GM12878 (cell line): Measurements from ENCODE around the gene LATS2. TPM values are rescaled to one million over a fixed set of nuclear protein-coding genes. Genes with fewer than 3 reads are reported as not detected.

ENCODE experiments used
- ATAC-seq: fragments of 200-7000 bp; cut with Tn5 transposase; 3 replicates; pipeline ENCODE4 v1.9.1; 2020; ENCODE audit warnings: mild to moderate bottlenecking, moderate library complexity
- BruUV-seq: library from RNA; stranded (reverse); fragments of 400-500 nt; replicated peaks from 2 replicates; lab custom pipeline; 2021; lab: Mats Ljungman, UMichigan
- CTCF ChIA-PET: fragments of 300-600 bp; sonication (Branson Sonifier 250); formaldehyde crosslinking; extraction: SDS; loops from one replicate; lab custom pipeline; 2021; ENCODE audit warnings: inconsistent platforms; lab: Yijun Ruan, JAX
- POLR2A ChIA-PET: fragments of 350-600 bp; formaldehyde crosslinking; extraction: SDS; loops from one replicate; lab custom pipeline; 2021; ENCODE audit warnings: inconsistent platforms; lab: Charles Lee
- RAD21 ChIA-PET: fragments of 300-600 bp; sonication (Branson Sonifier 250); formaldehyde crosslinking; loops from one replicate; lab custom pipeline; 2023; ENCODE audit warnings: antibody characterized with exemption; ENCODE audit not compliant: unreplicated experiment; lab: Charles Lee
- SMC1A ChIA-PET: fragments of 300-600 bp; sonication (Branson Sonifier 250); formaldehyde crosslinking; loops from one replicate; lab custom pipeline; 2023; ENCODE audit not compliant: unreplicated experiment, uncharacterized antibody; lab: Charles Lee
- DNase-seq: peaks from one replicate; pipeline ENCODE4 v3.0.0-alpha.2; 2011; ENCODE audit warnings: low read depth, low spot score
- FAIRE-seq: peaks from 3 replicates; lab custom pipeline; 2011; peaks lifted over from hg19 to GRCh38; lab: Jason Lieb, UNC
- H2AFZ ChIP-seq: 2 replicates; pipeline ENCODE4 v1.6.0; 2011; ENCODE audit warnings: low read depth, low read length, control low read depth; ENCODE audit not compliant: control insufficient read depth
- H3K27ac ChIP-seq: 2 replicates; pipeline ENCODE4 v1.5.1; 2011; ENCODE audit warnings: control low read depth; ENCODE audit not compliant: control insufficient read depth, insufficient read depth
- H3K27me3 ChIP-seq, 2 experiments: replicated peaks in 1 of 2; 2 replicates each; pipeline versions ENCODE4 v1.6.0 to v1.6.1; 2011; ENCODE audit warnings: low read length in 1 of 2; ENCODE audit not compliant: control insufficient read depth in 2 of 2, insufficient read depth in 2 of 2
- H3K36me3 ChIP-seq, 2 experiments: 2 replicates each; pipeline ENCODE4 v1.5.1; 2011; ENCODE audit warnings: low read length in 1 of 2; ENCODE audit not compliant: control insufficient read depth in 2 of 2, insufficient read depth in 2 of 2
- H3K4me1 ChIP-seq: 2 replicates; pipeline ENCODE4 v1.6.1; 2011; ENCODE audit warnings: mild to moderate bottlenecking, low read length, moderate library complexity, mixed read lengths; ENCODE audit not compliant: control insufficient read depth, insufficient read depth
- H3K4me2 ChIP-seq: 2 replicates; pipeline ENCODE4 v1.6.0; 2011; ENCODE audit warnings: control low read depth; ENCODE audit not compliant: control insufficient read depth, insufficient read depth
- H3K4me3 ChIP-seq: fragments of 200-600 bp; sonication (generic); 2 replicates; pipeline ENCODE4 v1.5.1; 2016
- H3K79me2 ChIP-seq: 2 replicates; pipeline ENCODE4 v1.6.0; 2011; ENCODE audit warnings: low read length; ENCODE audit not compliant: control insufficient read depth, insufficient read depth
- H3K9ac ChIP-seq: 2 replicates; pipeline ENCODE4 v1.8.0; 2011; ENCODE audit warnings: low read length, control low read depth, mixed read lengths; ENCODE audit not compliant: control insufficient read depth, insufficient read depth
- H3K9me3 ChIP-seq: replicated peaks from 3 replicates; pipeline ENCODE4 v1.5.1; 2011; ENCODE audit warnings: mild to moderate bottlenecking, low read length; ENCODE audit not compliant: control insufficient read depth, insufficient read depth
- H4K20me1 ChIP-seq: 2 replicates; pipeline ENCODE4 v1.6.0; 2011; ENCODE audit not compliant: control insufficient read depth, insufficient read depth
- CBX3 ChIP-seq: fragments of 200-600 bp; sonication (generic); IDR thresholded peaks from 2 replicates; pipeline ENCODE4 v1.6.1; 2016; ENCODE audit warnings: low read depth, borderline replicate concordance
- EGR1 ChIP-seq, 2 experiments: IDR thresholded peaks; 1 replicate in 1 of 2; 2 replicates in 1 of 2; pipeline ENCODE4 v1.6.1; 2011 to 2012; ENCODE audit warnings: low read depth in 2 of 2, low read length in 2 of 2, borderline replicate concordance in 1 of 2, mild to moderate bottlenecking in 1 of 2, moderate library complexity in 1 of 2
- GATAD2B ChIP-seq: fragments of 450-650 bp; conservative IDR thresholded peaks from 2 replicates; pipeline ENCODE4 v1.6.1; 2017; ENCODE audit warnings: low read depth, mild to moderate bottlenecking, moderate library complexity
- KDM1A ChIP-seq: fragments of 200-600 bp; sonication (generic); IDR thresholded peaks from 2 replicates; pipeline ENCODE4 v1.6.1; 2016; ENCODE audit warnings: borderline replicate concordance
- MEF2B ChIP-seq: fragments of 450-650 bp; IDR thresholded peaks from 2 replicates; pipeline ENCODE4 v1.6.1; 2018; ENCODE audit warnings: mild to moderate bottlenecking, moderate library complexity; ENCODE audit not compliant: partially characterized antibody, poor library complexity, severe bottlenecking
- PAX5 ChIP-seq: IDR thresholded peaks from 2 replicates; pipeline ENCODE4 v1.6.1; 2011; ENCODE audit warnings: low read depth, low read length, borderline replicate concordance
- RB1 ChIP-seq: fragments of 450-650 bp; formaldehyde crosslinking; IDR thresholded peaks from 2 replicates; pipeline ENCODE4 v1.6.1; 2017; ENCODE audit warnings: mild to moderate bottlenecking, borderline replicate concordance
- RCOR1 ChIP-seq: conservative IDR thresholded peaks from 2 replicates; pipeline ENCODE4 v1.6.1; 2012; ENCODE audit warnings: low read depth, low read length, improper control_type of control experiment
- SREBF1 ChIP-seq: IDR thresholded peaks from 2 replicates; pipeline ENCODE4 v1.6.1; 2012; ENCODE audit warnings: mild to moderate bottlenecking, low read length
- WGBS: methylation state at CpG from one replicate; pipeline ENCODE4 v1.1.6; 2016; ENCODE audit warnings: low lambda C conversion rate; ENCODE audit not compliant: insufficient replicate concordance, insufficient coverage; ENCODE audit errors: missing lambda C conversion rate; 5-methylcytosine and 5-hydroxymethylcytosine counted together
- in situ Hi-C: fragments of 300-500 bp; cut with MboI; formaldehyde crosslinking; loops from 9 replicates; pipeline ENCODE4 v1.14.3; 2018; ENCODE audit warnings: mixed read lengths
- intact Hi-C: fragments of 100-400 bp; cut with micrococcal nuclease; formaldehyde crosslinking; loops from one replicate; pipeline ENCODE4 v1.14.2; 2022; ENCODE audit not compliant: unreplicated experiment
- polyA plus RNA-seq, 11 experiments: library from polyadenylated mRNA; depleted of rRNA in 4 of 11; unstranded in 6 of 11; stranded (reverse) in 5 of 11; fragments of >200 nt; fragmentation: Nextera tagmentation in 4 of 11; fragmentation: Illumina TruSeq in 1 of 11; extraction: Ambion mirVana in 4 of 11; extraction: Trizol in 1 of 11; gene quantifications; 1 replicate in 1 of 11; 2 replicates in 10 of 11; pipeline versions ENCODE4 v1.2.1 to v1.2.3, GENCODE V29; 2011 to 2016; ENCODE audit warnings: inconsistent platforms in 2 of 11, missing spikeins in 2 of 11, low read depth in 1 of 11
- total RNA-seq, 4 experiments: library from RNA; depleted of rRNA in 3 of 4; stranded (reverse); fragments of >200 nt in 3 of 4; fragmentation: Illumina TruSeq in 1 of 4; extraction: Trizol in 1 of 4; gene quantifications; 2 replicates each; pipeline versions ENCODE4 v1.2.1 to v1.2.3, GENCODE V29; 2013 to 2021
- TF ChIP-seq, protein P1 (sequence below): IDR thresholded peaks from 2 replicates; pipeline ENCODE4 v1.6.1; 2012; ENCODE audit warnings: low read depth, low read length, improper control_type of control experiment
- TF ChIP-seq, protein P2 (sequence below): IDR thresholded peaks from 2 replicates; pipeline ENCODE4 v1.6.1; 2012; ENCODE audit warnings: low read length, inconsistent platforms

Gene LATS2
- total and polyA plus RNA-seq, 10 of the 15 experiments (the other 5 are each of a cell fraction or from before 2014, with no cell fraction given), result 0.90 to 7.8 (median 2.0) TPM

DNA sequence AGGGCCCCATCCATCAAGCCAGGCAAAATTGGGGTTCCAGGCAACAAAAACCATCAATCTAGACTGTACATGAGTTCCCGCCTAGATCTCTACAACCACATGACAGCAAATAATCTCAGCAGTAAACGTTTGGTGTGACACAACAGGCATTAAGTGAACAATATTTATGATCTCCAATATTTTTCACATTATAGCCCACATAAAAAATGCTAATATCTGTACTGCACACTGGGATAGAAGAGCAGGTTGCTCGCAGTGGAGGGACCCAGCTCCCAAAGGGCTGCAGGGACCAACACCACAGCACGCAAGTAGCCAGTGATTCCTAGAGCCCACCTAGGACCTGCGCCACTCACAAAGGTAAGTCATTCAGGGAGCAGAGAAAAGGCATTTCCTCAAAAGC, 25.9 kb downstream of the LATS2 start:
- ATAC-seq (no peak), FAIRE-seq (no peak), DNase-seq (no peak)
- RAD21 ChIA-PET, result interaction anchor here (1.5 kb wide), 1 partner anchor 23 kb away, joined by 3 read pairs; no protein-coding TSS in a partner anchor
- POLR2A ChIA-PET, result no interaction called here
- H3K9me3 ChIP-seq, result no peaks in the 10 kb centered on the region
- intact Hi-C loops, result no loop called here
- in situ Hi-C loops, result no loop called here
- no peak overlapping the region for H3K4me2 ChIP-seq
- H3K27ac ChIP-seq, result no peak overlapping the region
- H3K4me3 ChIP-seq, result no peak overlapping the region
- H3K4me1 ChIP-seq, result peaks cover 16% of the 10 kb centered on the region
- 59% methylated on average over 5 of the region's 5 CpGs for WGBS
- H3K9ac ChIP-seq, result no peak overlapping the region
- no peaks in the 10 kb centered on the region for H3K27me3 ChIP-seq
- no peak overlapping the region for H2AFZ ChIP-seq
- CTCF ChIA-PET, result interaction anchor here (1.0 kb wide), 1 partner anchor 15 kb away, joined by 4 read pairs; no protein-coding TSS in a partner anchor
- no peaks in the 10 kb centered on the region for H3K36me3 ChIP-seq
- SMC1A ChIA-PET, result interaction anchor here (1.2 kb wide), 1 partner anchor 25 kb away, joined by 3 read pairs; no protein-coding TSS in a partner anchor
- TF ChIP-seq RB1 (no peak), CBX3 (no peak), SREBF1 (no peak), MEF2B (no peak), PAX5 (no peak), EGR1 (IDR thresholded peaks at IDR 0.05; ENCODE audit: borderline replicate concordance in 1 of 2, low read depth in 2 of 2, low read length in 2 of 2) (no peak), GATAD2B (no peak), KDM1A (no peak), RCOR1 (no peak)
- TF ChIP-seq, protein P1, sequence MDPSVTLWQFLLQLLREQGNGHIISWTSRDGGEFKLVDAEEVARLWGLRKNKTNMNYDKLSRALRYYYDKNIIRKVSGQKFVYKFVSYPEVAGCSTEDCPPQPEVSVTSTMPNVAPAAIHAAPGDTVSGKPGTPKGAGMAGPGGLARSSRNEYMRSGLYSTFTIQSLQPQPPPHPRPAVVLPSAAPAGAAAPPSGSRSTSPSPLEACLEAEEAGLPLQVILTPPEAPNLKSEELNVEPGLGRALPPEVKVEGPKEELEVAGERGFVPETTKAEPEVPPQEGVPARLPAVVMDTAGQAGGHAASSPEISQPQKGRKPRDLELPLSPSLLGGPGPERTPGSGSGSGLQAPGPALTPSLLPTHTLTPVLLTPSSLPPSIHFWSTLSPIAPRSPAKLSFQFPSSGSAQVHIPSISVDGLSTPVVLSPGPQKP, result no peak
- TF ChIP-seq, protein P2, sequence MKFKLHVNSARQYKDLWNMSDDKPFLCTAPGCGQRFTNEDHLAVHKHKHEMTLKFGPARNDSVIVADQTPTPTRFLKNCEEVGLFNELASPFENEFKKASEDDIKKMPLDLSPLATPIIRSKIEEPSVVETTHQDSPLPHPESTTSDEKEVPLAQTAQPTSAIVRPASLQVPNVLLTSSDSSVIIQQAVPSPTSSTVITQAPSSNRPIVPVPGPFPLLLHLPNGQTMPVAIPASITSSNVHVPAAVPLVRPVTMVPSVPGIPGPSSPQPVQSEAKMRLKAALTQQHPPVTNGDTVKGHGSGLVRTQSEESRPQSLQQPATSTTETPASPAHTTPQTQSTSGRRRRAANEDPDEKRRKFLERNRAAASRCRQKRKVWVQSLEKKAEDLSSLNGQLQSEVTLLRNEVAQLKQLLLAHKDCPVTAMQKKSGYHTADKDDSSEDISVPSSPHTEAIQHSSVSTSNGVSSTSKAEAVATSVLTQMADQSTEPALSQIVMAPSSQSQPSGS, result no peak
- H3K79me2 ChIP-seq, result no peaks in the 10 kb centered on the region; the same call in 1 of the 2 replicates
- H4K20me1 ChIP-seq, result no peaks in the 10 kb centered on the region
- no TSS peak for BruUV-seq
